Measurements from ENCODE around the gene NCBP2L.

GRCh38 chrX:107776649-107777535 is 641 bp upstream of the NCBP2L start:
- TF ChIP-seq CTCF (IDR thresholded peaks at IDR 0.05) (peak; percentile 58 to 86 (median 79)), EP300 (IDR thresholded peaks at IDR 0.05) (no peak)

Data from ovary (tissue), 3 donors.